Suppressor macrophage (primary cell): ENCODE data around the gene DSCAM.

Source experiments
- DNase-seq, 4 experiments: peaks; one replicate each; pipeline ENCODE4 v3.0.0-alpha.2; 2020 to 2022

The DSCAM gene

DNA sequence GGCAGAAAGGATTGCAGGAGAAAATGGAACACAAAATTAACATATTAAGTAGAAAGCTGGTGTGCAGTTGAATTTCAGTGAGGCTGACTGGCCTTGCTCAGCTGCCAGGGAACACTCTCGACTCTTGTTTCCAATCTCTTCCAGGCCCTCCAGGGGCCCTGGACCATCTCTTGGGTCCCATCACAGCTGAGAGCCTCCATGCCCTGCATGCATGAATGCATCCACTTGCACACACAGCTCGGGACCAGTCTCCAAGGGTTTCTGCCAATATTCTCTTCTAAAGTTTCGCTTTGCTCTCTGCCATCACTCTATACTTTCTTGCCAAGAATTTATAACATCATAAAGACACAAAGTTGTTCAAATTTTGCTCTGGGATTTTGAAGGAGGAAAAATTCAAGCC is 200.3 kb downstream of the DSCAM start:
- no peak for DNase-seq

DNA sequence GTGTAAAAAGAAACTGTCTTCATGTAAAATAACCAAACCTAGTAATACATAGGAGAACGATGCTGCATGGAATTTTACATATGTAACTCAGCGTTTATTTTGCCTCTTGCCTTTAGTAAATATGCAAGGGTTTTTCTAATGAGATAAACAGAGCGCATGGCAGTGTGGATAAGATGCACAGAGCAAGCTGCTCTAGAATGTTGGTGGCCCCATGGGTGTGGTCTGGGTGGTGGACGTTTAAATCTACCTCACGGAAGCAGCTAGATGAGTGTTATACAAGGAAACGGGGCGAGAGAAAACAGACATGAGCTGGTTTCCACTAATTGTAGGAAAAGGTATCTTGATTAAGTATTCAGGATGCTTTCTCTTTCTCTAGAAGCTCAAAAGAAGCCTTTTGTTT is 205.9 kb downstream of the DSCAM start:
- no peak for DNase-seq

- DNase-seq = no peak
These were observed 206.6 kb downstream of the DSCAM start for GRCh38 chr21:40640266-40640789.

DNA sequence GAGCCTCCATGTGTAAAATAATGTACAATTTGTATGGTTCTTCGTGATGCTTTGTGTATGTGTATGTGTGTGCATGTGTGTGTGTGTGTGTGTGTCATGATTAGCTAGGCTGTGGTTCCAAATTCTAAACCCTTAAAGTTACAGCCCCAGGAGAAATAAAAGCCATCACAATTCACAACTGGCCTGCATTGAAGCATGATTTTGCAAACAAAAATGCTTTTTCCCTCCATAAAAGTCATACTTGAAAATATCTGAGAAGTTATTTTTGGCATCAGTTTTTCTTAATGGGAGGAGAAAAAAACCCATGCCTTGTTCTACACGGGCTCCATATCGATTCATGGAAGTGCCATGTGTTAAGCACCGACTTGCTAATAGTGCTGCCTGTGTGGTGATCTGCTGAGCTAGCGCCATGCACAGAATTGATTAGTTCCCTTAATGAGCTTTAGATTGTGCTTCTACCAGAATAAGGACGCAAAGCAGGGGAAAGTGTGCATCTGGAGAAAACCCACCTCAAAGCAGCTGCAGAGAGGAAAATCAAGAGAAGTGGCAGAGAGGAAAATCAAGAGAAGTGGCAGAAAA is 207.3 kb downstream of the DSCAM start:
- DNase-seq = no peak

DNA sequence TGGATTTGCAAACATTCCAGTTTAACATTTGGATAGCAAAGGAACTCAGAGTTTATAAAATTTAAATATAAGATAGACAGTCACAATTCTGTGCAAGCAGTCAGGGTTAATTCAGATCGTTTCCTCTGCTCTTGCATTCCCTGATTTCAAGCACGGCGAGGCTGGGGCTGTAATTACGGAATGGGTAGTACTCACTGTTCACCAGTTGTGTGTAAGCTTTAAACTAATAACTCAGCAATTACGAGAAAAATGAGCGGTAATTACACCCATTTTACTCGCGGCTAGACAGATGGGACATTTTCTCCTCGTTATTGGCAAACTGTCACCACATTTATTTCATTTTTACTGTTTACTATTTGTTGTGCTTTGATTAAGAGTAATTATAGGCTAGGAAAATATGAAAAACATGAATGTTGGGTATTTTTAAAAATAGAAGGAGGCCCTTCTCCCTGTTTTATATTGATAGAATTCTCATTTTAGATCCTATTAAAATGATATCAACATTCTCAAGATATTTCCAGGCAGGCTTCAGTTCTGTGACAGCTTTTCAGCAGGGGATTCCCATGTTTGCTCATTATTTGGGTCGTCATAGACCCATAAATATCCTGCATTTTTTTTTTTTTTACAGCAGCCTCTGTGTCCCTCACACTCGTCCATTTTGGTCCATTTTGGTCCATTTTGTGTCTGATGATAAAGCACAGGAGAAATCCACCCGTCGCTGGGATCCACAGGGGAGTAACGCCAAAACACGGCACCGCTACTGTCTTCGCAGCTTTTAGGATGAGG is 208.3 kb downstream of the DSCAM start:
- DNase-seq = no peak

- DNase-seq = no peak
These were observed 210.9 kb downstream of the DSCAM start for GRCh38 chr21:40636026-40636425.

DNA sequence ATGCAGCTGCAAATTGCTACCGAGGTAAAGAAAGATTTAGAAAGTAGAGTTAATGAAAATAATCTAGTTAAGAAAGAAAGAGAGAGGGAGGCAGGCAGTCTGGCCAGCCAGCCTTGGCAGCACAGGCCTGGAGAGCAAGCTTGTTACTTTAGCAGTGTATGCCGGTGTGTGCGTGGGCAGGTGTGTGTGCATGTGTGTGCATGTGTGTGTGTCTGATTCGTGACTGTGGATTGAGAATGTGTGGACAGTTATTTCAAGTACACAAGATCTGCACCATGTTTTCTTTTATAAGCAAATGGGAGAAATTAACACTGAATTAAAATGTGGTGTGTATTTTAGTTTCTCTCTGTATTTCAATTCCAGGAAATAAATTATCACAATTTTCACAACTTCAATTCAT is 211.6 kb downstream of the DSCAM start:
- no peak for DNase-seq

- DNase-seq = no peak
These were observed 212.8 kb downstream of the DSCAM start for GRCh38 chr21:40634141-40634540.

DNA sequence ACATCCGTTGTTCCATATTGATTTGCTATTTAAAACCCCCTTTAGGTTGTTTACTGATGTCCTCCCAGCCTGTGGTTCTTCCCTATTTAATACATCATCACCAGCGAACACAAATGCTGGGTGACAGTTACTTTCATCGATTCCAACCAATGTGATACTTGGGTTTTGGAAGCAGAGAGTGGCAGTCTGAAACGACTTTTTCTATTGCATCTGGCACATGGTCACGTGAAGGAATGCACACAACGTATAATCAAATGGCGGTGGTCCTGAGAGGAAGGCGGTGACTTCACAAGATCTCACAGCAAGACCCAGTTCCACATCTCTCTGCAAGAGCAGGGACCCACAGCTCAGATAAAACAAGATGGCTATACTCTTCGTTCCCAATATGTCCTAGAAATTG is 213.9 kb downstream of the DSCAM start:
- no peak for DNase-seq

GRCh38 chr21:40631211-40631610 is 215.7 kb downstream of the DSCAM start:
- no peak for DNase-seq

DNA sequence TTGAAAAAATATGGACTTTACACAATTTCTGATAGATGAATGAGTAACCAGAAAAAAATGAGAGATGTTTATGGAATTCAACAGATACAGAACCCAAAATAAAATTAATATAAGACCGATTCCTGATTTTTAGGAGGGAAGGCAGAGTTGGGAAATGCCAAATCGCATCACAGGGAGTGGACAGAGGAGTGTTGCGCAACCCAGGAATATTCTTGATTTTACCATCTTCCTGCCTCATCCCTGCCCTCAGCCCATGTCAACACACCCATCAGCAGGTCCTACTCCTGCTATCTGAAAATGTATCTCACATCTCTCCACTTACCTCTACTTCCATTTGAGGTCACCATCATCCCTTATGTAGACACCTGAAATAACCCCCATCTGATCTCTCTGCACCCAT is 221.0 kb downstream of the DSCAM start:
- no peak for DNase-seq

DNA sequence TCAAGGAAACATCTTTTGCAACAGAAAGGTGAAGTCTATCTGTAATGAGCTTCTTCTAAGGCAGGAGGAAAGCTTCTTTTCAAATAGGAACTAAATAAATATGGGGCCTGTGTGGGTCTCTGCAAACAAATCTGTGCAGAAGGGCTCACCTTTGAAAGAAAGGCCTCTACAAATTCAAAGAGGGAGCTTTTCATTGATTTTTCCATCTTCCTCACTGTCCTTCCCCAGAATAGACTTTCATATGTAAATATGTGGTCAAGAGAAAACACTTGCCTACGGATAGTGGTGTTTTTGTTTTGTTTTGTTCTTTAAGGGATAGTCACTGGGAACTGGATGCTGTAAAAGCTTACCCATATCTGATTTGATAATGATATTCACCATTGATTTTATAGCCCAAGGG is 223.4 kb downstream of the DSCAM start:
- DNase-seq = no peak

- DNase-seq = no peak
These were observed 224.4 kb downstream of the DSCAM start for GRCh38 chr21:40622531-40622930.

DNA sequence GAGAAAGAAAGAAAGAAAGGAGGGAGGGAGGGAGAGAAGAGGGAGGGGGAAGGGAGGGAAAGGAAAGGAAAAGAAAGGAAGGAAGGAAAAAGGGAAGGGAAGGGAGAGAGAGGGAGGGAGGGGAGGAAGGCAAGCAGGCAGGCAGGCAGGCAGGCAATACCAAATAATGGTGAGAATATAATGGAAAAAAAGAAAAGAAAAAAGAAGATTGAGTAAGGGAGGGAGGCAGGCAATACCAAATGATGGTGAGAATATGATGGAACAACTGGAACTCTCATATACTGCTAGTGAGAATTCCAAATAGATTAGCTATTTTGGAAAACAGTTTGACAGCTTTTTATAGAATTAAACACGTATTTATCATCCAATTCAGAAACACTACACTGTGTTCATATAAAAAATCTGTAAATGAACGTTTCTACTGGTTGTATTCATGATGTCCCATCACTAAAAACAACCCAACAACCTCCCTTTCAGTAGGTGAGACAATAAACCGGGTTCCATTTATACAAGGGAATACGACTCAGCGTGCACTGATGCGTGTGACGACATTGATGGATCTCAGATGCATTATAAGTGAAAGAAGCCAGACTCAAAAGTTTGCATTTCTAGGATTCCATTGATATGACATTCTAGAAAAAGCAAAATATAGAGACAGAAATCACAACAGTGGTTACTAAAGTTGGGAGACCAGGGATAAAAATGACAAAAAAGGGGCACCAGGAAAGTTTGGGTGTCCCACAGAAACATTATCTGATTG is 226.4 kb downstream of the DSCAM start:
- DNase-seq = no peak

- DNase-seq = no peak
These were observed 228.6 kb downstream of the DSCAM start for GRCh38 chr21:40618191-40618973.

GRCh38 chr21:40616377-40616704 is 230.6 kb downstream of the DSCAM start:
- DNase-seq = no peak

GRCh38 chr21:40615505-40616376 is 231.2 kb downstream of the DSCAM start:
- DNase-seq = no peak

DNA sequence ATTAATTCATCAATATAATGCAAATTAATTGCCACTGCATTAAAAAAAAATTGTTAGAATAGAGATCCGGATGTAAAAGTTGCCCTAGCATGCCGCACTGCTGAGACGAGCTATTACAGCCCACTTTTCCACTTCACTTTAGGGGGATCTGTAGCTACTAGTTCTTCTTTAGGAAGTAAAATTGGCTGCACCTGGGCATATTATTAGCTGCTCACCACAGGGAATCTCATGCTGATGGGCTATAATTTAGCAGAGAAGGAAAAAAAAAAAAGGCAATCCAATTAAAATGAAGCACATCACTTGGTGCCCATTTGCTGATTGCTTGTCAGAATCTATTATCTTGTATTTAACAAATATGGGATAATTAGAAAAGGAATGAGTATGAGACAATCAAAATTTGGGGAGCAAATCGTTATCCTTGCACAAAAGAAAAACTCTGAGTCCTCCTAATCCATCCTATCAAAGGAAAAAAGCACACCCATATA is 233.4 kb downstream of the DSCAM start:
- DNase-seq = no peak

DNA sequence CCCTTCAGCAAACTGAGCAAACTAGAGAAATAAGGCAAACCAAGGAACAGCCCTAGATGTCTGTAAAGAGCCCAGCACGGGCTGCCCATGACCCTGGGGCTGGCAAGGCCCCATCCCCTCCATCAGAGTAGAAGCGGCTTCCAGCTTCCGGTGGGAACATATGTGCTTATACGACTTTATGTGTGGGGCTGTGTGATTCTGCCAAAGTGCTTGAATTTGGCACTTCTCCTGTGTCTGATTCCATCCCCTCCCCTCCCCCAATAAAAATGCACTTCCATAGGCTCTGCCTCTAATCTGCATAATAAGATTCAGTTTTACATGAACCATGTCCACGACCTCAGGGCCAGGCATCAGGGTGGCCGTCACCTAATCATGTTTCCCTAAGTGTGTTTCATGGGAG is 236.6 kb downstream of the DSCAM start:
- DNase-seq = no peak

DNA sequence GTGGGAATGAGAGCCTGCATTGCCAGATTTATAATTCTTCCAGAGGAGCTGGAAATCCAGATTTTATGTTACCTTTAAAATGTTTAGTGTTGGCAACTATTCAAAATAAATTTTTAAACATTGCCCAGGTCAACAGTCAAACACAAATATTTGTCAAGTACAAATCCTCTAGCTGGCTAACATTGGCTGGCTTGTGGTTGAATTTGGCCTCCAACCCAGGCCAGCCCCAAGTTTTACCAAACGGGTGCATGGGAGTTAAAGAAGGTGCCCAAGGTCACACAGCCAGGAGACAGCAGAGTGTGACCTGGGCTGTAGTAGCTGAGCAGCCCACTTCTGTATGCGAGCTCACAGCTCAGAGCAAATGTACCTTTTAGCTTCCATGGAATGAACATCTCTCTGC is 240.6 kb downstream of the DSCAM start:
- no peak for DNase-seq

DNA sequence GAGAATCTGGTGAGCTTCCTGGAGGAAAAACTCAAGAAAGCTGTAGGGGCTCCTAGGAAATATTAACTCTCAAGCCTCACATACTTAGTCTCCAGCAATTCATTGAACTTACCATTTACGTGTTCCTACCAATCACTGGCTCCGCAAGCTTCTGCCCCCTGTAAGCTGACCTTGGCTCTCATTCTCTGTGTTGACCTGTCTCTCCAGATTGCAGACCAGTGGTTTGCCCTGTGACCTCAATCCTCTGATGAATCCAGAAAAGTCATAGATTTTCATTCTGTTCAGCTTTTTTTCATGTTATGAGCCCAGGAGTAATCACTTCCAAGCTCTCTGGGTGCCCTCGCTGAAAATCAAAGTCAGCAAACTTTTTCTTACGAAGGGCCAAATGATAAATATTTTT is 241.9 kb downstream of the DSCAM start:
- DNase-seq = no peak

DNA sequence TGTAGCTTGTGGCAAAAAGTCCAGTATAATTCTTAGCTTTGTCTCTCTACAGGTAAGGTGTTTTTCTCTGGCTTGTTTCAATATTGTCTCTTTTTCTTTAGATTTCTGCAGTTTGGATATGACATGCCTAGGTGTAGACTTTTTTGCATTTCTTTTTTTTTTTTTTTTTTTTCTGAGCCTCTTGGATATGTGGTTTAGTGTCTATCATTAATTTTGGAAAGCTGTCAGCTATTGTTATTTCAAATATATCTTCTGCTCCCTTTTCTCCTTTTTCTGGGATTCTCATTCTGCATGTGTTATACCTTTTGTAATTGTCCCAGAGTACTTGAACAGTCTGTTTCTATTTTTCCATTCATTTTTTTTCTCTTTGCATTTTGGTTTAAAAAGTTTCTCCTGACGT is 243.2 kb downstream of the DSCAM start:
- no peak for DNase-seq
